HEK293T (cell line): ENCODE data around the gene CYP24A1.
"Not testable (repeated sequence)": the region's sequence is repeated elsewhere in the genome, so short reads cannot be mapped to it uniquely, and the experiment has no call there.

ENCODE experiments used
- CTCF ChIA-PET: fragments of 350-600 bp; formaldehyde crosslinking; extraction: SDS; loops from one replicate; lab custom pipeline; 2021; ENCODE audit warnings: antibody characterized with exemption, inconsistent platforms; lab: Yijun Ruan, JAX
- POLR2A ChIA-PET: fragments of 350-600 bp; formaldehyde crosslinking; extraction: SDS; loops from one replicate; lab custom pipeline; 2020; ENCODE audit warnings: antibody characterized with exemption, inconsistent platforms; lab: Yijun Ruan, JAX
- DNase-seq: peaks from one replicate; pipeline ENCODE4 v3.0.0; 2012; ENCODE audit warnings: mixed read lengths; ENCODE audit errors: extremely low spot score
- ARNT ChIP-seq: fragments of 450-650 bp; IDR thresholded peaks from 2 replicates; pipeline ENCODE4 v1.6.1; 2017; ENCODE audit warnings: mild to moderate bottlenecking
- BHLHE40 ChIP-seq: fragments of 450-650 bp; IDR thresholded peaks from 2 replicates; pipeline ENCODE4 v1.6.1; 2016; ENCODE audit warnings: mild to moderate bottlenecking, moderate library complexity, borderline replicate concordance
- CTBP1 ChIP-seq: fragments of 450-650 bp; IDR thresholded peaks from 2 replicates; pipeline ENCODE4 v1.6.1; 2016; ENCODE audit warnings: borderline replicate concordance
- ELF4 ChIP-seq: fragments of 450-650 bp; IDR thresholded peaks from 2 replicates; pipeline ENCODE4 v1.6.1; 2017; ENCODE audit warnings: antibody characterized with exemption
- FOXA1 ChIP-seq: fragments of 450-650 bp; IDR thresholded peaks from 2 replicates; pipeline ENCODE4 v1.6.1; 2016; ENCODE audit warnings: mild to moderate bottlenecking
- FOXK2 ChIP-seq: fragments of 450-650 bp; IDR thresholded peaks from 2 replicates; pipeline ENCODE4 v1.6.1; 2016; ENCODE audit warnings: mild to moderate bottlenecking
- FOXM1 ChIP-seq: fragments of 450-650 bp; IDR thresholded peaks from 2 replicates; pipeline ENCODE4 v1.6.1; 2017; ENCODE audit warnings: mild to moderate bottlenecking, borderline replicate concordance
- HDGF ChIP-seq: fragments of 450-650 bp; IDR thresholded peaks from 2 replicates; pipeline ENCODE4 v1.6.1; 2017; ENCODE audit warnings: antibody characterized with exemption, borderline replicate concordance
- L3MBTL2 ChIP-seq: fragments of 450-650 bp; conservative IDR thresholded peaks from 2 replicates; pipeline ENCODE4 v1.6.1; 2016; ENCODE audit warnings: mild to moderate bottlenecking
- LEF1 ChIP-seq: fragments of 450-650 bp; IDR thresholded peaks from 2 replicates; pipeline ENCODE4 v1.6.1; 2017; ENCODE audit warnings: mild to moderate bottlenecking, borderline replicate concordance
- NFRKB ChIP-seq: fragments of 450-650 bp; IDR thresholded peaks from 2 replicates; pipeline ENCODE4 v1.6.1; 2016; ENCODE audit warnings: mild to moderate bottlenecking, moderate library complexity
- SP1 ChIP-seq: fragments of 450-650 bp; IDR thresholded peaks from 2 replicates; pipeline ENCODE4 v1.6.1; 2017
- SUZ12 ChIP-seq: fragments of 450-650 bp; IDR thresholded peaks from 2 replicates; pipeline ENCODE4 v1.6.1; 2016; ENCODE audit warnings: mild to moderate bottlenecking
- TARDBP ChIP-seq: fragments of 450-650 bp; IDR thresholded peaks from 2 replicates; pipeline ENCODE4 v1.6.1; 2016
- ZNF384 ChIP-seq: fragments of 450-650 bp; IDR thresholded peaks from 2 replicates; pipeline ENCODE4 v1.6.1; 2016
- TF ChIP-seq, protein P1 (sequence below): fragments of 450-650 bp; IDR thresholded peaks from 2 replicates; pipeline ENCODE4 v1.6.1; 2016

Gene CYP24A1

DNA sequence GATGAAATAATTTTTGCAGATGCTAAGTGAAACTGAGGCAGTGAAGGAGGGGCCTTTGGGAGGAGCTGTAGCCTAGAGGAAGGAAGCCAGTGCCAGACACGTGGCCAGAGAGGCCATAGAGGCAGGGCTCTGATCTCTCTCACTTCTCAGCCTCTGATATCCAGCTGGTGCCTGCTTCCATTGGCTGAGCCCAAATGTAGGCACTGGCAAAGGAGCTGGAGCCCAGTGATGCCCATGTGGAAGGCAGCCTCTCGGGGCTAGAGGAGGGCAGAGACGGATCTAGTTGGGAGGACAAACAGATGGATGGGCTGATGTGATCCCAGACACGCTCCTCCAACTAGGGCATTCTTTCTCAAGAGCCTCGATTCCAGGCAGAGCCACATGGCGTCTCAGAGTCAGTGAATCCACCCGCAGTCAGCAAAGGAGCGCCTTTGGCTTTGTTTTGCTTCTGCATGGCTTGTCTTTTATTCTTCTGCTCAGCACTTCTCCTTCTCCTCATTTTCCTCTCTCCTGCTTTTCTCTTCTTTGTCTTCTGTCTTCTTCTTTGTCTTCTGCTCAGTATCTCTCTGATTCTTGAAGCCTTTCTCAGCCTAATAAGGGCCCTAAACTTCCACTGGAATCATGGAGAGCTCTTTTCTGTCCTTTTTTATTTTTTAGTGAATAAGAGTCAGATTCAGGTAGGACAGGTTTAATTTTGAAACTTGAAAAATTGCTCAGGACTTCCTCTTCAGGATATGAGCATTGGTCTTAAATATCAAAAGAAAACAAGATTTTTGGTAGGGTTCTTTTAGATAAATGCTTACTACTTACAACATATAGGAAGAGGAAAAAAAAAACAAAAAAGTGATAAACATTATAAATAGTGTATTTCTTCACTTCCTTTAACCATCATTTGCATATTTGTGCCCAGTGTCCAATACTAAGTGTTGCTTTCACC is 41.8 kb downstream of the CYP24A1 start:
- no peak for DNase-seq
- TF ChIP-seq ARNT (no peak), SP1 (no peak), NFRKB (no peak), HDGF (no peak), BHLHE40 (no peak), FOXM1 (no peak), TARDBP (no peak), CTBP1 (no peak), LEF1 (no peak), FOXK2 (no peak), L3MBTL2 (no peak), FOXA1 (no peak), SUZ12 (no peak), ELF4 (no peak)
- TF ChIP-seq, protein P1, sequence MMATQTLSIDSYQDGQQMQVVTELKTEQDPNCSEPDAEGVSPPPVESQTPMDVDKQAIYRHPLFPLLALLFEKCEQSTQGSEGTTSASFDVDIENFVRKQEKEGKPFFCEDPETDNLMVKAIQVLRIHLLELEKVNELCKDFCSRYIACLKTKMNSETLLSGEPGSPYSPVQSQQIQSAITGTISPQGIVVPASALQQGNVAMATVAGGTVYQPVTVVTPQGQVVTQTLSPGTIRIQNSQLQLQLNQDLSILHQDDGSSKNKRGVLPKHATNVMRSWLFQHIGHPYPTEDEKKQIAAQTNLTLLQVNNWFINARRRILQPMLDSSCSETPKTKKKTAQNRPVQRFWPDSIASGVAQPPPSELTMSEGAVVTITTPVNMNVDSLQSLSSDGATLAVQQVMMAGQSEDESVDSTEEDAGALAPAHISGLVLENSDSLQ, result no peak
- ChIA-PET POLR2A (no interaction called here), CTCF (interaction anchor here (1.4 kb wide), 1 partner anchor 29 kb away, joined by 4 read pairs; no protein-coding TSS in a partner anchor)

DNA sequence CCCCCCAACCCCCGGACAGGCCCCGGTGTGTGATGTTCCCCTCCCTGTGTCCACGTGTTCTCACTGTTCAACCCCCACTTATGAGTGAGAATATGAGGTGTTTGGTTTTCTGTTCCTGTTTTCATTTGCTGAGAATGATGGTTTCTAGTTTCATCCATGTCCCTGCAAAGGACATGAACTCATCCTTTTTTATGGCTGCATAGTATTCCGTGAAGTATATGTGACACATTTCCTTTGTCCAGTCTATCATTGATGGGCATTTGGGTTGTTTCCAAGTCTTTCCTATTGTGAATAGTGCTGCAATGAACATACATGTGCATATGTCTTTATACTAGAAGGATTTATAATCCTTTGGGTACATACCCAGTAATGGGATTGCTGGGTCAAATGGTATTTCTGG is 42.7 kb downstream of the CYP24A1 start:
- DNase-seq, POLR2A ChIA-PET, CTCF ChIA-PET: not testable (repeated sequence)

DNA sequence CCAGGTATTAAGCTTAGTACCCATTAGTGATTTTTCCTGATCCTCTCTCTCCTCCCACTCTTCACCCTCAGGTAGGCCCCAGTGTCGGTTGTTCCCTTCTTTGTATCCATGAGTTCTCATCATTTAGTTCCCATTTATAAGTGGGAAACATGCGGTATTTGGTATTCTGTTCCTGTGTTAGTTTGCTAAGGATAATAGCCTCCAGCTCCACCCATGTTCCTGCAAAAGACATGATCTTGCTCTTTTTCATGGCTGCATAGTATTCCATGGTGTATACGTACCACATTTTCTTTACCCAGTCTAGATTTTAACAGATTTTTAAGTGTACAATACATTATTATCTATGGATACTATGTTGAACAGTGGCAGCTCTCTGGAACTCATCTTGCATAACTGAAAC is 44.4 kb downstream of the CYP24A1 start:
- TF ChIP-seq FOXM1 (no peak), L3MBTL2 (no peak), ZNF384 (no peak), FOXK2 (no peak), CTBP1 (no peak), HDGF (no peak), ELF4 (no peak), TARDBP (no peak), SP1 (no peak), BHLHE40 (no peak), NFRKB (no peak), FOXA1 (no peak), LEF1 (no peak), ARNT (no peak)
- TF ChIP-seq, protein P1, result no peak
- ChIA-PET CTCF (interaction anchor here (0.9 kb wide), 1 partner anchor 36 kb away, joined by 3 read pairs; no protein-coding TSS in a partner anchor), POLR2A (no interaction called here)

DNA sequence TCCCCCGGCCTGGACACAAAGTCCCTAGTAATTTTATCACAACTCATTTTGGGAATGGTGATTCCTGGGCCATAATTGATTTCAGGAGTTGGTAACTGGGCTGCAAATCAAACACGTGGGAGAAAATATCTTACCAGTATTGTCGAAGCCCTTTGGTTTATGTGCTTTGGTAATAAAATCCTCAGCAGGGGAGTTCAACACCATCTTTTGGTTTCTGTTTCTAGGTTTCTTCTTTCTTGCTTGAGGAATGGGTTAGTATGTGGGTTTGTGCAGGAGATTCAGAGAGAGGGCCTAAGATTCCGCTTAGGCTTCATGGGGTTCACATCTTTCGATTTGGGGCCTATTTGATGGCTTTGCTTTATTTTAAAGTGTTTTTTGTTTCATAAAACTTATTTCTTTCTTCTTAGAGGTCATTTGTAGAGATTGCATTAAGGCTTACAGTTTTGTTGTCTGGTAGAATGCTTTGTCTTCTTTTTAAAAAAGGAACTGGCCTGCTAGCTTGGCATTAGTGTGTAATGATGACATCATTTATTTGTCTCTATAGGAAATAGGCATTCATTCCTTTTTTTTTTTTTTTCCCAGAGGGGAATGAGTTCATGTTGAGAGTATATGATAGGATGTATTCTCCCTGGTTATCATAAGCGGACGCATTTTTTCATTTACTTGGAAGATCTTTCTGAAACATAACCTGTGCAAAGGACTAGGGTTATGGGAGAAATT is 45.8 kb downstream of the CYP24A1 start:
- ChIA-PET CTCF (interaction anchor here (0.6 to 0.9 kb wide), 2 partner anchors 35 to 40 kb away, joined by 3 to 4 read pairs; no protein-coding TSS in a partner anchor), POLR2A (no interaction called here)
- no peak for DNase-seq
- peak; percentile 57 for TF ChIP-seq L3MBTL2
- TF ChIP-seq ARNT, result no peak
- TF ChIP-seq ZNF384, result 0 out of 2 replicates have a peak, but pooled peaks have one; percentile 37

More for the DNA sequence above, 44.4 kb downstream of the CYP24A1 start:
- no peak for DNase-seq

DNA sequence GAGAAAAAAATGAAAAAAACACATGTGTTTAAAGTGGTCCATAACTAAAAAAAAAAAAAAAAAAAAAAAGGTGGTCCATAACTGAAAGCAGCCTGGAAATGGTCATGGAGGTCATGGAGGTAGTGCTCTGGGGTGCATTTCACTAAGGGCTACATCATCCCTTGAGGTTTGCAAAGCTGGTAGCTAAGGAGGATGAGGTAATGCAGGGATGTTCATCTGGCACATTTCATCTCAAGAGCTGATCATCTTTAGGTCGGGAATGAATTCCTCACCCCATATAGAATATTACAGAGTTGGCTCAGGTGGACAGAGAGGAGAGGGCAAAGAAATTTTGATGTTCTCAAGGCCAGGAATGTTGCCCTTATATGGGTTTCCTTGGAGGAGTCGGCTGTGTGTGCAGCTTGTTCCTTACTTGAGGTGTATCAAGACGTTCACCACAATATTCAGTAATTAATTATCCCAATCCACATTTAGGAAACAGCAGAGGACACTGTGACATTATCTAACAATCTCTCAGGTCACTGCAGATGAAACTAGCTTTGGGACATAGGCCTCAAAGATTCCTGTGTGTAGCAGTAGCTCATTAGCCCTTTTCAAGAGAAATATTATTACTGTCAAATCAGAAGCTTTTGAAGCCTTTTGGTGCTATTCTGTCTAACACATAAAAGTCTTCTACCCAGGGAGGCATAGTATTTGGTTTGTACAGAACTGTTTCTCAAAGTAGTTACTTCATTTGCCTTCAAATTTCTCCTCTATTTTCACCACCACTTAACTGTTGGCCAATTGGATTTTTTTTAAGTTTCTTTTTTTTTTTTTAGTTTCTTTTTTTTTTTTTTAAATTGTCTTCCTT is 46.8 kb downstream of the CYP24A1 start:
- CTCF ChIA-PET, result interaction anchor here (0.6 kb wide), 1 partner anchor 41 kb away, joined by 4 read pairs; no protein-coding TSS in a partner anchor
- POLR2A ChIA-PET, result no interaction called here
- TF ChIP-seq FOXK2 (no peak), FOXA1 (no peak), FOXM1 (no peak), ZNF384 (no peak), ARNT (no peak), SUZ12 (no peak), NFRKB (no peak), CTBP1 (no peak), SP1 (no peak), TARDBP (no peak), LEF1 (no peak), ELF4 (no peak)
- TF ChIP-seq, protein P1, result no peak
- DNase-seq, result no peak

DNA sequence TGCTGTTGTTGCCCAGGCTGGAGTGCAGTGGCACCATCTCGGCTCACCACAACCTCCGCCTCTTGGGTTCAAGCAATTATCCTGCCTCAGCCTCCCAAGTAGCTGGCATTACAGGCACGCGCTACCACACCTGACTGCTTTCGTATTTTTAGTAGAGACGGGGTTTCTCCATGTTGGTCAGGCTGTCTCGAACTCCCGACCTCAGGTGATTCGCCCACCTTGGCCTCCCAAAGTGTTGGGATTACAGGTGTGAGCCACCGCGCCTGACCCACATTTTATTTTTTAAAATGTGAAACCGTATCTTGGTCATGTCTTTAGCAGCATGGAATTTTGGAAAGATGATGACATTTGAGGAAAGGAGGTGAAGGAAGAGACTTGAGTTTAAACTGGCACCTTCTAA is 47.5 kb downstream of the CYP24A1 start:
- DNase-seq, POLR2A ChIA-PET, CTCF ChIA-PET: not testable (repeated sequence)
